ENCODE results near the gene TNFSF11.
"Not testable (repeated sequence)": the region's sequence is repeated elsewhere in the genome, so short reads cannot be mapped to it uniquely, and the experiment has no call there.

TNFSF11 gene

GRCh38 chr13:42574011-42574410 lies at the start of gene TNFSF11:
TSS of gene TNFSF11 (plus strand) at chr13:42574152. CDS start at chr13:42574304, 152 bp downstream.
- DNase-seq (ENCODE audit: low read depth) = no peak

GRCh38 chr13:42524487-42525034 lies 49.4 kb upstream of the TNFSF11 start:
- no peak for DNase-seq (ENCODE audit: low read depth)

- DNase-seq (ENCODE audit: low read depth) = no peak
These were observed 48.9 kb upstream of the TNFSF11 start for GRCh38 chr13:42525035-42525504.

GRCh38 chr13:42526276-42526675 lies 47.7 kb upstream of the TNFSF11 start:
- no peak for DNase-seq (ENCODE audit: low read depth)

- no peak for DNase-seq (ENCODE audit: low read depth)
These were observed 47.1 kb upstream of the TNFSF11 start for GRCh38 chr13:42526804-42527203.

- DNase-seq (ENCODE audit: low read depth) = no peak
These were observed 41.2 kb upstream of the TNFSF11 start for GRCh38 chr13:42532561-42533335.

GRCh38 chr13:42533336-42533591 lies 40.7 kb upstream of the TNFSF11 start:
- DNase-seq (ENCODE audit: low read depth) = no peak

GRCh38 chr13:42534785-42535184 lies 39.2 kb upstream of the TNFSF11 start:
- DNase-seq (ENCODE audit: low read depth) = no peak

GRCh38 chr13:42538996-42539395 lies 35.0 kb upstream of the TNFSF11 start:
- DNase-seq (ENCODE audit: low read depth) = no peak

- no peak for DNase-seq (ENCODE audit: low read depth)
These were observed 34.3 kb upstream of the TNFSF11 start for GRCh38 chr13:42539670-42540069.

- no peak for DNase-seq (ENCODE audit: low read depth)
These were observed 30.6 kb upstream of the TNFSF11 start for GRCh38 chr13:42543215-42543797.

- DNase-seq (ENCODE audit: low read depth) = no peak
These were observed 29.6 kb upstream of the TNFSF11 start for GRCh38 chr13:42544246-42544926.

GRCh38 chr13:42545842-42546241 lies 28.1 kb upstream of the TNFSF11 start:
- DNase-seq (ENCODE audit: low read depth) = no peak

- DNase-seq (ENCODE audit: low read depth) = no peak
These were observed 26.3 kb upstream of the TNFSF11 start for GRCh38 chr13:42547612-42548011.

GRCh38 chr13:42548731-42549551 lies 25.0 kb upstream of the TNFSF11 start:
- DNase-seq (ENCODE audit: low read depth) = no peak

GRCh38 chr13:42549552-42549936 lies 24.4 kb upstream of the TNFSF11 start:
- no peak for DNase-seq (ENCODE audit: low read depth)

- DNase-seq (ENCODE audit: low read depth) = no peak
These were observed 22.3 kb upstream of the TNFSF11 start for GRCh38 chr13:42551611-42552010.

GRCh38 chr13:42553098-42554046 lies 20.6 kb upstream of the TNFSF11 start:
- DNase-seq (ENCODE audit: low read depth) = no peak

- no peak for DNase-seq (ENCODE audit: low read depth)
These were observed 14.9 kb upstream of the TNFSF11 start for GRCh38 chr13:42559057-42559456.

- DNase-seq (ENCODE audit: low read depth) = not testable (repeated sequence)
These were observed 14.3 kb upstream of the TNFSF11 start for GRCh38 chr13:42559573-42560218.
